Ovary (tissue), 9 donors: ENCODE results near the gene SLC3A2. TPM values are rescaled to one million over a fixed set of nuclear protein-coding genes. Genes with fewer than 3 reads are reported as not detected.

ENCODE experiments used
- DNase-seq, 5 donors: peaks; one replicate each; pipeline ENCODE4 v3.0.0-alpha.2; 2019 to 2020
- H3K27ac ChIP-seq, 2 donors: fragments of 200-600 bp; one replicate each; pipeline versions ENCODE4 v1.5.1 to v1.8.0; 2019 to 2022
- H3K27me3 ChIP-seq: fragments of 200-600 bp; one replicate; pipeline ENCODE4 v1.8.0; 2022
- H3K36me3 ChIP-seq: fragments of 200-600 bp; sonication (generic); one replicate; pipeline ENCODE4 v1.5.1; 2019
- H3K4me1 ChIP-seq: one replicate; pipeline ENCODE4 v1.8.1; 2013; ENCODE audit warnings: mild to moderate bottlenecking, moderate library complexity; ENCODE audit not compliant: insufficient read depth
- H3K4me3 ChIP-seq: fragments of 200-600 bp; sonication (generic); one replicate; pipeline ENCODE4 v1.5.1; 2017
- H3K9me3 ChIP-seq, 2 donors: fragments of 200-600 bp in 1 of 2; sonication (generic) in 1 of 2; one replicate each; pipeline versions ENCODE4 v1.5.1 to v1.8.1; 2013 to 2019; ENCODE audit warnings: mild to moderate bottlenecking in 1 of 2, moderate library complexity in 1 of 2
- EP300 ChIP-seq: sonication (generic); formaldehyde crosslinking; IDR thresholded peaks from one replicate; pipeline ENCODE4 v1.6.1; 2017; ENCODE audit warnings: antibody characterized with exemption
- POLR2A ChIP-seq: fragments of 450-650 bp; IDR thresholded peaks from one replicate; pipeline ENCODE4 v1.6.1; 2017; ENCODE audit warnings: antibody characterized with exemption, mild to moderate bottlenecking, moderate library complexity
- WGBS, 3 donors: extraction: QIAGEN DNeasy Blood & Tissue Kit in 1 of 3; methylation state at CpG; one replicate each; pipeline versions ENCODE4 v1.1.5 to v1.1.7; 2013 to 2017; 5-methylcytosine and 5-hydroxymethylcytosine counted together
- intact Hi-C, 4 donors: fragments of 100-400 bp; cut with DNase I; formaldehyde crosslinking; loops; one replicate each; pipeline versions ENCODE4 v1.11.0 to v1.15.1; 2022 to 2023
- polyA plus RNA-seq, 2 donors: library from polyadenylated mRNA; stranded (reverse); fragments of 200-250 nt in 1 of 2; fragments of 350-450 nt in 1 of 2; fragmentation: Illumina TruSeq in 1 of 2; extraction: RNeasy Lipid Tissue Mini Kit (QIAGEN cat#74804) in 1 of 2; gene quantifications; one replicate each; pipeline ENCODE4 v1.2.3, GENCODE V29; 2013 to 2014
- total RNA-seq, 7 donors: library from RNA; depleted of rRNA in 2 of 7; stranded (reverse); fragments of >200 nt in 2 of 7; fragmentation: NEBNext Ultra II Directional in 3 of 7; extraction: Animal tissue kit (Norgen Biotek cat#: 25700) in 3 of 7; gene quantifications; one replicate each; pipeline versions ENCODE4 v1.1.0 to v1.2.4, GENCODE V29; 2016 to 2023
- TF ChIP-seq, protein P1 (sequence below), 3 donors: fragments of 450-650 bp in 2 of 3; fragments of 200-600 bp in 1 of 3; IDR thresholded peaks; one replicate each; pipeline versions ENCODE4 v1.5.1 to v1.8.0; 2016 to 2022; ENCODE audit warnings: antibody characterized with exemption in 3 of 3, mild to moderate bottlenecking in 1 of 3
- donor health status: DM: no; HTN: no; CAD: no; lungs with moderate emphysema.
- donor health status: DM: no; HTN: no; CAD: no.
- donor health status: Bipolar disorder and iron deficiency.
- donor health status: DM: yes; HTN: yes; CAD: no.
- donor health status: DM: no; HTN: no; CAD: no.
- donor health status: DM: yes; HTN: yes; CAD: no.

Gene SLC3A2
- total and polyA plus RNA-seq, 9 donors = 69.0 to 430 (median 97.7) TPM

DNA sequence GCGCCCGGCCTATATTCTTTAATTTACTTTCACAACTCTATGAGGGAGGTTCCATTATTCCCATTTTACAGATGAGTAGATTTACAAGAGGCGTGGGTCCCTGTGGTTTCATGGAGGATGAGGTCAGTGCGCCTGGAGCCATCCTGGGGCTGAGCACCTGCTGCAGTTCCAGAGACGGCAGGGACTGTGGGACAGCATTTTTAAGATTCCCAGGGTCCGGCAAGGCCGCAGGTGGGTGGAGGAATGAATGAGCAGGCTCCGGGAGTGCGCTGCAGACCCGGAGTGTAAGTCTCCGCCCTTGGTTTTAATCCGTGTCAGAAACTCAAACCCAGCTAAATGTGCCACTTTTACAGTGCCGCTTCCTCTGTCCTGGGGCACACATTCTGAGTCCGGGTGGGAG lies 44.6 kb downstream of the SLC3A2 start:
- DNase-seq = no peak
- H3K27me3 ChIP-seq = no peaks in the 10 kb centered on the region
- 74 to 87% (median 86%) methylated on average over 14 of the region's 14 CpGs for WGBS, 3 donors
- H3K9me3 ChIP-seq = peaks cover 0 to 3% of the 10 kb centered on the region in 2 donors
- no peaks in the 10 kb centered on the region for H3K36me3 ChIP-seq
- H3K27ac ChIP-seq = no peak overlapping the region
- intact Hi-C loops = no loop called here
- no peak overlapping the region for H3K4me3 ChIP-seq
- TF ChIP-seq POLR2A (no peak), EP300 (no peak)
- TF ChIP-seq, protein P1, sequence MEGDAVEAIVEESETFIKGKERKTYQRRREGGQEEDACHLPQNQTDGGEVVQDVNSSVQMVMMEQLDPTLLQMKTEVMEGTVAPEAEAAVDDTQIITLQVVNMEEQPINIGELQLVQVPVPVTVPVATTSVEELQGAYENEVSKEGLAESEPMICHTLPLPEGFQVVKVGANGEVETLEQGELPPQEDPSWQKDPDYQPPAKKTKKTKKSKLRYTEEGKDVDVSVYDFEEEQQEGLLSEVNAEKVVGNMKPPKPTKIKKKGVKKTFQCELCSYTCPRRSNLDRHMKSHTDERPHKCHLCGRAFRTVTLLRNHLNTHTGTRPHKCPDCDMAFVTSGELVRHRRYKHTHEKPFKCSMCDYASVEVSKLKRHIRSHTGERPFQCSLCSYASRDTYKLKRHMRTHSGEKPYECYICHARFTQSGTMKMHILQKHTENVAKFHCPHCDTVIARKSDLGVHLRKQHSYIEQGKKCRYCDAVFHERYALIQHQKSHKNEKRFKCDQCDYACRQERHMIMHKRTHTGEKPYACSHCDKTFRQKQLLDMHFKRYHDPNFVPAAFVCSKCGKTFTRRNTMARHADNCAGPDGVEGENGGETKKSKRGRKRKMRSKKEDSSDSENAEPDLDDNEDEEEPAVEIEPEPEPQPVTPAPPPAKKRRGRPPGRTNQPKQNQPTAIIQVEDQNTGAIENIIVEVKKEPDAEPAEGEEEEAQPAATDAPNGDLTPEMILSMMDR (IDR thresholded peaks at IDR 0.05) = no peak
- peaks cover 4% of the 10 kb centered on the region for H3K4me1 ChIP-seq

DNA sequence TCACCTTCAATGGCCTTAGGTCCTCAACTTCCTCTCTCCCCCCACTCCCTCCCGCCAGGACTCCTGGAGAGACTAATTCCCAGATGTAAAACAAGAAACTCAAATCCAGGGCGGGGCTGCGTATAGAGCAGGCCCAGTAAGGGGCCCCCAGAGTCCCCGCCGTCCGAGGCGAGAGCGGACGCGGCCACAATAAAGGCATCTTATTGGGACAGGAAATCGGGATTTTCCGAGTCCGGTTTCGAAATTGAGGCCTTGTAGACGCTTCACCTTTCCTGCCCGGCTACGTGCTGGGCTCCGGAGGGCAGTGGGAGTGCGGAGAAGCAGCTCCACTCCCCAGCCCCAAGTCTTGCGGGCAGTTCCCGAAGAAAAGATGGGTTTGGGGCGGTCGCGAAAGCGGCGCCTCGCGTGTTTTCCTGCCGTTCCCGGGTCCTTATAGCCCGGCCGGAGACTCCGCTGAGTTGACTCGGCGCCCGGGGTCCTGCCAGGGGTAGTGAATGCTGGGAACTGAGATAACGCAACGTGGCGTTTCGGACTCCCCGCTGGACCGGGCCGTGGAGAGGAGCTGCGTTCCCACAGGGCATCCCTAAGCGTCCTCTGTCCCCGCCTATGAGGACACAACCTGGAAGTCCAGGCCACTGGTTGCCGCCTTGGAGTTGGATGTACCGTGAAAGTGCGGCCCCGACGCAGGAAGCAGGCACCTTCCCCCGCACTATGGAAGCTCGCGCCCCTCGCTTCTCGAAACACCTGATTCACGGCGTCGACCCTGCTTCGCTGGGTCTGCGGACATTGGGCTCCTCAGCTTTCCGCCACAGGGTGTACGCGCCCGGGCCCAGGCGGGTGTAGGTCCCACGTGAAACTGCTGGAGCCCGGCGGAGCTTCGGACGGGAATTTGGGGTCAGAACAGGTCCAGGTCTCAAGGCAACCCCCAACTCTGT lies 45.3 kb downstream of the SLC3A2 start:
- WGBS, 3 donors = 10 to 27% (median 20%) methylated on average over 59 to 71 of the region's 71 CpGs

DNA sequence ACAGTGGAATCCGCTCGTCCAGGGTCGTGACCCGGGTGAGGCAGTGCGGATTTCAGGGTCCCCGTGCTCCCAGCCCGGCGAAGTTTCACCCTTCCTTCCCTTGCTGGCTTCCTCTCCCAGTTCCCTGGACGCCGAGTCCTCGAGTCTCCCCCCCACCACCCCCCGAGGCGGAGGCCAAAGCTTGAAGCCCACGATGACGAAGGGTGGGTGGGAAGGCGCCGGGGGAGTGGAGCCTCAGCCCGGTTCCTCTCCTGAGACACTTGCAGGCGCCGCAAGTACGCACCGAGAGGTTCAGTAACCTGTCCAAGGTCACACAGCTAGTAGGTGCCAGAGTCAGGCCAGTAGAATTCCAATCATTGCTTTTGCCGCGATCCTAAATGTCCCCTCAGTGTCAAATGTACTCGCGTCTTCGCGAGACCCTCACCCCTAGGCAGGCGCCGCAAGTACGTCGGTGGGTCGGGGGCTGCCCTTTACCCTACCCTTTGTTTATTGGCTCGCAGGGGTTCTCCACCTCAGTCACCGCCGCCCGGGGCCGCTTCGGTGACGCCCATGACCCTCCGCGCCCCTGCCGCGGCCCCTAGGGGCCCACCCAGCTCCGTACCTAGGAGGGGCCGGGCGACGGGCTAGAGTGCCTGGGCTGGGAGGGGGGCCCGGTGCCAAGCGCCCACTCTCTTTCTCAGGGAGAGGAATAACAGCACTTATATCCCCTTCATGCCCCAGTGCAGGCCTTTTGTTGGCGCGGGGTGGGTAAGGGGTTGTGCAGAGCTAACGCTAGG lies 46.2 kb downstream of the SLC3A2 start:
- TF ChIP-seq, protein P1 (IDR thresholded peaks at IDR 0.05) = no peak
- TF ChIP-seq POLR2A (no peak), EP300 (no peak)
- 20 to 21% (median 20%) methylated on average over 52 to 53 of the region's 53 CpGs for WGBS, 3 donors
- H3K27me3 ChIP-seq = no peaks in the 10 kb centered on the region
- no peak for DNase-seq
- H3K27ac ChIP-seq = no peak overlapping the region
- peaks cover 0 to 3% of the 10 kb centered on the region in 2 donors for H3K9me3 ChIP-seq
- H3K36me3 ChIP-seq = no peaks in the 10 kb centered on the region
- intact Hi-C loops = no loop called here
- H3K4me3 ChIP-seq = no peak overlapping the region
- peaks cover 4% of the 10 kb centered on the region for H3K4me1 ChIP-seq

More for the DNA sequence above, 45.3 kb downstream of the SLC3A2 start:
- peaks cover 4% of the 10 kb centered on the region for H3K4me1 ChIP-seq
- no peaks in the 10 kb centered on the region for H3K27me3 ChIP-seq
- TF ChIP-seq, protein P1 (IDR thresholded peaks at IDR 0.05) = no peak
- TF ChIP-seq EP300 = no peak
- no peak for TF ChIP-seq POLR2A
- intact Hi-C loops = no loop called here
- H3K36me3 ChIP-seq = no peaks in the 10 kb centered on the region
- H3K27ac ChIP-seq = no peak overlapping the region
- DNase-seq = peak in 1 of 5 donors; percentile 42
- H3K9me3 ChIP-seq = peaks cover 0 to 3% of the 10 kb centered on the region in 2 donors
- H3K4me3 ChIP-seq = no peak overlapping the region

DNA sequence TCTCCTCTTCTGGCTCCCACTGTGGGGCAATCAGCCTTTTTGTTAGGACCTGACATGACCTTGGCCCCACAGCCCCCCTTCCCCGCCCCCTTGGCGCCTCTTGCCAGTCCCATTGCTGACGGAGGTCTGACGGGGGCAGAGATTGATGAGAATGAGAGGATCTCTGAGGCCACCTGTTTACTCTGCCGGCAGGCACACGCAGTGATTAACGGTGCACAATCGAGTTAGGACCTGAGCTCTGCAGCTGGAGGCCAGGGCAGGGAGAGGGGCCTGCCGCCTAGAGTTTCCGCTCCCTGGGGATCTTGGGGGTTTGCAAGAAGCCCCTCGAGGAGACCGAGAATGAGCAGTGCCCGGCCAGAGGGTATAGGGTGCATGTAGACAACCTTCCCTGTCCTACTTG lies 47.3 kb downstream of the SLC3A2 start:
- Histone ChIP-seq H3K27me3 (no peaks in the 10 kb centered on the region), H3K9me3 (peaks cover 0 to 2% of the 10 kb centered on the region in 2 donors), H3K4me3 (no peak overlapping the region), H3K36me3 (no peaks in the 10 kb centered on the region), H3K27ac (no peak overlapping the region), H3K4me1 (peaks cover 4% of the 10 kb centered on the region)
- DNase-seq = no peak
- intact Hi-C loops = no loop called here
- WGBS, 3 donors = 62 to 73% (median 63%) methylated on average over 13 of the region's 13 CpGs
- TF ChIP-seq EP300 = no peak
- TF ChIP-seq, protein P1 (IDR thresholded peaks at IDR 0.05) = no peak
- TF ChIP-seq POLR2A = no peak
